ENCODE data around the gene DACT2.
"Not testable (repeated sequence)": the region's sequence is repeated elsewhere in the genome, so short reads cannot be mapped to it uniquely, and the experiment has no call there.

The DACT2 gene

DNA sequence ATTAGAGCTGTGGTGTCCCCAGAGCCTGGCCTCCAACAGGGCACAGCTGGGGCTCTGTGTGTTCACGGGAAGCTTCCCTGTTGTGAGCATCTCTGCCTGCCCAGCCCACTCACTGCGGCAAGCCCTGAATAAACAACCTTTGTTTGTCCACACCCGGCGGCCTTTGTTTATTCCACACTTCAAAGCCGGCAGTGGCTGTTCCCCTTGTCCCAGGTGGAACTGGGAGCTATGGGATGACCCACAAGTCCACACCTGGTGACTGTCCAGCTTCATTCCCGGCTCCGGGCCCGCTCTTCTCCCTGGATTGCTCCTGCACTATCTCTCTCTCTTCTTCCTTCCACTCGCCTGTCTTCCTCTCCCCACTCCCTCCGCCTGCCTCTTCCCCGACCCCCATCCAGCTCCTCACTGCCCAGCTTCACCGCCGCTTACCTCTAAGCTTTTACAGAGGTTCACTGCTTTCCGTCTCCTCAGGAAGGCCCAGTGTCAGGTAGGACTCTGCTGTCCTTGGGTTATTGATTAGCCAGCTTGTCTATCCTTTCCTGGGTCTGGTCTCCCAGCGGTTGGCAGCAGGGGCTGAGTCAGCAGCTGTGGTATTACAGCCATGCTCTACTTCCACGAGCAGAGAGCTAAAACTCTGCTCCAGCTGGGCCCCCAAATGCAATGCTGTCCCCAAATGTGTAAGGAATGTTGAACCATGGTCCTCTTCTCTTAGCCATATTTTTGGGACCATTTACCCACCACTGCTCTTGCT lies 17.8 kb downstream of the DACT2 start:
- no peak for DNase-seq

DNA sequence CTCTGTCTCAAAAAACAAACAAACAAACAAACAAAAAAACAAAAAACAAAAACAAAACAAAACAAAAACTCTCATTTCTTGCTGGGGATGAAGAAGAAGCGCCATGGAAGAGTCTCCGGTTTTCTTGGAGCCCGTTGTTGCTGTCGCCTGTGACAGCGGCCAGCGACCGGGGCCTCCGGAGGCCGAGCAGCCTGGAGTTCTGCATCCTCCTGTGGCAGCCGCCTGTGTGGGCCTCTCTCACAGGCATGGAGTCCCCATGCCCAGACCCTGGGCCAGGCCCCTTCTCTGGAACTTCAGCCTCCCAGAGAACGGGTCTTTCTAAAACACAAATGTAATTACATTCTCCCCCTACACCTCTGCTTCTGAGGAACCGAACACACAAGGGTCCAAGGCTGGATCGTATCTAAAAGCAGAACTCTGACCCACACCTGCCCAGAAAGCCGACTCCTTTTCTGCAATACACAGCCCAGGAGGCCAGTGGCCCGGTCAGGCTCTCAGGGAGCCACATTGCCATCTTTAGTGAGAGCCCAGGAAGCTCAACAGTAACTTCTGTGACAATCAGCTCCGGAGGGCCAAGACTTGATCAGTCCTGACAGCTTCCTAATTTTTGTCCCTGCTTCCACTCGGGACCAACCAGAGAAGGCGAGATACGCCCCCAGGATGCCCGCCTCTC lies 18.5 kb downstream of the DACT2 start:
- DNase-seq, result no peak

DNA sequence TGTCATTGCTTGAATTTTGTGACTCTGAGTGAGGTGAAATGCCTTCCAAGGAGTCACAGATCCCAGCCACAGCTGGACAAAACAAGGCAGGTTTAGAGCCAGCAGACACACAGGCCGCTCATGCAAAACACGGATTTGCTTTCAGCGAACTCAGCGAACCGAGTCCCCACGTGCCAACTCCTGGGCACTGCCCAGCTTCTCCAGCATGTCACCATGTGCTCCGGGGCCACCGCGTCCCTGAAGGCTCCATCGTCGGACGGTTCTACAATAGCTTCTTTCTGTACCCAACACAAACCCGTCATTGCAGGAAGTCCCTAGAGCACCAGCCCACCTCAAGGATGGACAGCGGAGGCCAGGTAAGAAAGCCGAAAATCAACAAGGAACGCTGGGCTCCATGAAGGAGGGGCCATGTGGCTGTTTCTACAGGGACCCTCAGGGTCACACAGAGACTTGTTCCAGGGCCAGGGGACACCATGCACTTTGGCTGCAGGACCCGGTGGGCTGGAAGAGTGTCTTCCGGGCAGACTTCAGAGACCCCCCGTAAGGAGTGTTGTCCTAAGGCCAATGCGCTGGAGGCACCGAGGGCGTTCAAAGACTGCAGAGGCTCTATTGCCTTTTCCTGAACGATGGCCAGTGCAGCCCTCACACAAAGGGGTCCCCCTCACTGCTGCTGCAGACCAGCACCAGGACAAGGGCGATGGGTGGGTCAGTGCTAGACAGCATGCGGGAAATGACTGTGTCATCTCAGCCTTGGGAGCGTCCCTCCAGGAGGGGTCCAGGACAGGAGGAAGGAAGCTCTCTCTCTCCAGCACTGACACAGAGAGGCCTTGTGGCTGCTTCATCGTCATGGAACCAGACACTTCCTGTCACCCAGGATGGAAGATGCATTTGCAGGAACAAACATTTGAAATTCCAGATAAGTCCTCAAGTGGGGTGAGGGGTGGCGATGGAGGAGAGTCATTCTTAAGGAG lies 19.8 kb downstream of the DACT2 start:
- no peak for DNase-seq

DNA sequence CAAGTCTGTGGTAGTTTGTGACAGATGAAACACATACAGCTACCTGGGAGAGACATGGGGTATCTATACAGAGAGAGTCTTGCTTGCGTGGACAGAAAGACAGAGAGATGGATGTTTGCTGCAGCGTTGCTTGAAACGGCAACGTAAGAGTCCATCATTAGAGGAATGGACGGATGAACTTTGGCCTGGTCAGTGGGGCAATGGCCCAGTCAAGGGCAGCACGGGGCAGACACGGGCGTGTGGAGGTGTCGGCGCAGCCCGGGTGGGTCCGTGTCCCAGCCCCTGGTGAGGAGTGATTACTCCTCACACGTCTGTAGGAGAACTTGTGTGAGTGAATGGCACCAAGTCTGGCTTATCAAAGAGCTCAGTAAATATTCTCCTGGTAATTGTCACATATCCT lies 21.9 kb downstream of the DACT2 start:
- DNase-seq, result no peak

DNA sequence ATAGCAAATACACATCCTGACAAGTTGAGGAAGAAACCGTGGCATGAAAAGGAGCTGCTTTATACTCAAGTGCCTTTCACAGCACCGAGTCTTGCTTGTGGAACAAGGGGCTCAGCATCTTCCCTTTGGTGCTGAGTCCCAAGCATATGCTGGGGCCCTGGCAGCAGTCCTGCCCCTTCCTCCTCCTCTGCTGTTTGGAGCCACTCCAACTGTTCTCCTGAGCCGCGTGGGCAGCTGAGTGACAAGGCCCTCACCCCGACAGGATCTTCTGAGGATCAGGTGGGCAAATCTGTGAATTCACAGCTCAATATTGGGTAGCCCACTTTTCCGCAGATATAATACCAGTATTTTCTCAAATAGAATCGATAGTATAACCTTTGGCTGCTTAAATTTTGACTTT lies 24.7 kb downstream of the DACT2 start:
- no peak for DNase-seq

DNA sequence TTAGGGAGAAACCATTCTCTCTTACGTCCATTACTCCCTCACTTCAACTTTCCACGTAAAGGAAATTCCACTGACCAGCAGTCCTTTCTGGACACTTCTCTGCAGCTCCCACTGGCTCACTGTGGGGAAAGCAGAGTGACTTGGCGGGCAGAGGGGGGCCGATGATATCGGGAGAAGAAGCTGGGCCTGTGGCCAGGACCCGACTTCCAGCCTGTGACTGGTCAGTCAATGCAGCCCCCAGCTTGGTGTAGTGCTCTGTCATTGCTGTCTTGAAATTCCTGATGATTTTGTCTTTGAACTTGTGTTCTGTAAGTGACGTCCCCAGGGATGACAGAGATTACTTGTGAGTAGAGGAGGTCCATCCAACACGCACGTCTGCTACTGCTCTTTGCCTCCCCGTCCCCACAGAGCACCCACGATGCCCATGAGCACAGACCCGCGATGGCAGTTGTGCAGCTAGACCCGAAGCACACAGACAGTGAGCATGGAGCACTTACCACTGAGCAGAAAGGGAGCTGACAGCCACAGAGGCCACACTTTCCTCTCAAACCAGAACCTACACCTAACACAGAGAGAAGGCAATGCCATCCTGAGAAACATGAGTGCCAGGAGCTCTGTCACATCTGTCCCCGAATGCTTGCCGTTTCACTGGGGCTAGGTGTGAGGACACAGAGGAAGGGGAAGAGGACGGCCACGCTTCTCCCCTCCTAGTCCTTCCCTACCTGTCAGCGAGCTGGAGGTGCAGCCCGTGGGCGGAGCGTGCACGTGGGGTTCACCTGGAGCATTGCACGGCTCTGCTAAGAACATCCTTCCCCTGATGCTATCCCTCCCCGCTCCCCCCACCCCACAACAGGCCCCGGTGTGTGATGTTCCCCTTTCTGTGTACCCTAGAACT lies 25.7 kb downstream of the DACT2 start:
- no peak for DNase-seq

DNA sequence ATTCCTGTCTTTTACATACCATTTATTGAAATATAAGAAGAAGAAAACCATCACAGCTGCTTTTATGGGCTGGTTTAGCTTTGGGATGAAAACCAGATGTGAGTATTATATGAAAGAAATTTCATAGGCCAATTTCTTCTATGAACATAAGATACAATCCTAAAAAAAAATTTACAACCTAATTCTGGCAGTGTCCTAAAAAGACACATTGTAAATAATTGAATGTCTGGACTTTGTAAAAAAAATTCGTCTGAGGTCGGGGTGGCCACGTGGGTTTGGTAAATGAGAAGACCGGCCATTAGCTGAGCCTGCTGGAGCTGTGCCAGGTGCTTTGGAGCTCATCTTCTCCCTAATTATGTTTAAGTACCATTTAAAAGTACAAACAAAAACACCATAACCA lies 26.8 kb downstream of the DACT2 start:
- no peak for DNase-seq

DNA sequence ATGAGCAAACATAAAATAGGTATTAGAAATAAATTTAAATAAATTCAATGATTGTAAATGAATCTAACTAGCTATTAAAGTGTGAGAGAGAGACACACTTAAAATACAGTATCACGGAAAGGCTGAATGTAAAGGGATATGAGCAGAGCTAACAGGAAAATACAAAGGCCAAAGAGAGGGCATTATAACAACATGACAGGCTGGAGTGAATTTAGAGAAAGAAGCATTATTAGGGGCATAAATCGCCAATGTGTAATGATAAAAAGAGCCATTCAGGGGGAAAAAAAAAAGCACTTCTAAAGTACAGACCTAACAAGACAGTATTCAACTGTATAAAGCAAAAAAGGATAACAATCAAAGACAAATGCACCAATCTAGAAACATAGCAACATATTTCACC lies 28.1 kb downstream of the DACT2 start:
- DNase-seq, result no peak

DNA sequence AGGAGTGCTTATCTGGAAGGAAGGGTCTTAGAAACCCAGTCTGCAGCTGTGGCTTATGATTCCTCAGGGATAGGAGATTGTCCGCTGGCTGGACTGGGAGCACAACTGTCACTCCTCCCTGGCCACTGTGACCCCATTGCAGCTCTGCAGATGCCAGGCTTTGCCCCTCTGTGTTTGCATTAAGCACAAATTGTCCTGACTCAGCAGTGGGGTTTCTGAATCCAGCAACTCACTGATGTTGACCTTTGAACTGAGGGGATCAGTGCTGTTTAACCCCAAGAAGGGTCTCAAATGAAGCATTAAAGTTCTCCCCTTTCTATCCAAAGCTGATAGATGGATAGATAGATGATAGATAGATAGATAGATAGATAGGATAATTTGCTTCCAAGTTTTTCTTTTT lies 29.5 kb downstream of the DACT2 start:
- DNase-seq, result no peak

DNA sequence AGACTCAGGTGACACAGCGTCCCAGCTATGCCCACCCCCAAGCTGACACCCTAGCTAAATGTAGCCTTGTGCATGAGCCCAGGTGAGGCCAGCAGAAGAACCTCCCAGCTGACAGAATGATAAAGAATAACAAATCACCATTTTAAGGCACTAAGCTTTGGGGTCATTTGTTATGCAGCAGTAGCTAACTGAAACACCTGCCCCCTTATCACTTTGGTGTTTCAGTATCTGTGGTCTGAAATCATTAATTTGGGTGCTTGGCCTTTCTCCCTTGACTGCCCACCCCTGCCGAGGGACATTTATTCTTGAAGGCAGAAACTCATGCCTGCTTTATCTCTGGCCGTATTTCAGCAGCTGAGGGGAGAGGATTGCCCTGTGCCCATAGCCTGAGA lies 30.0 kb downstream of the DACT2 start:
- DNase-seq, result no peak

DNA sequence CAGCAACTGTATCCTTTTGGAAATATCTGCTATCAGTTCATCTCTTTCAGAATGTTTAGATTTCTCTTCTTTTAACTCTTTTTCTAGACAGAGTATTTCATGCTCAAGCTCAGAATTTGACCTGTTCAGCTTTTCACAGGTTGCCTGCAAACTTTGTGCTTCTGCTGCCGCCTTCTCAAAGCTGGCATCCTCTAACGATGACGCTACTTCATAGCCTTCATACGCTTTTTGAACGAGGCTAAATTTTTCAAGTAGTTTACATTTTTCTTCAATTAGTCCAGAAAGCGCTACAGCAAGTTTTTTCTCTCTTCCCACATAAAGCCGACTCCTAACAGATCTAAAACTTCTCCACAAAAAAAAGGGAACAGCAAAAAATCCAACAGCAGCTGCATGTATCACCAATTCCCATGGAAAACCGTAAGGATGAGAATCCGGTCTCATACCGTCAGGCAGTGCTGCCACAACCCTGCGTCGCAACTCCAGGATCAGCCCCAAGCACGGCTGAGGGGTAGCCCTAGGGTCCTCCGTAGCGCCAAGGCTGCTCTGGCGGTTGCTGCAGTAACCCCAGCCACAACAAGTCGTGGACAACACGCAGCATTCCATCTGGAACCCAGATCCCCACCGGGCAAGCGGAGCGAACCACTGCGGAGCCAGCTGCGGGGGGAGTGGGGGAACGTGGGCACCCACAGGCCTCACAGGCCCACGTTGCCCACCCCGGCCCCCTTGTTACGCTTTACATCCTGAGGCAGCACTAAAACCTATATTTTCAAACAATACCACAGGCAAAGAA lies 30.6 kb downstream of the DACT2 start:
- no peak for DNase-seq

DNA sequence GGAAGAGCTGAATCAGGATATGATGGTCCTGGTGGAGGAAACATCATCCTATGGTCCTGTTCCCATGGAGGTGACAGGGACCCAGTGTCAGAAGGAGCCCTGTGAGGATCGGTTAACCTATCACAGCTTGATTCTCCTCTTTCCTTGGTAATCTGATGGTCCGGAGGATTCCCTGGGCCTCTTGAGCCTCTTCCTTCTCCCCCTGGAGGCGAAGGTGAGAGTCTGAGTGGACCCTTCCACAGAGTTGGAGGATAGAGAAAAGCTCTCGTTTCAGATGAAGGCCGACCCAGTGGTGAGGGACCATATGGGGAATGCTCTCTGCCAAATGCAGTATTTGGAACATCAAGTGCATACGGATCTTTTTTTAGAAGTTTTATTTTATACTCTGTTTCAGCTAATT lies 32.1 kb downstream of the DACT2 start:
- not testable (repeated sequence) for DNase-seq

DNA sequence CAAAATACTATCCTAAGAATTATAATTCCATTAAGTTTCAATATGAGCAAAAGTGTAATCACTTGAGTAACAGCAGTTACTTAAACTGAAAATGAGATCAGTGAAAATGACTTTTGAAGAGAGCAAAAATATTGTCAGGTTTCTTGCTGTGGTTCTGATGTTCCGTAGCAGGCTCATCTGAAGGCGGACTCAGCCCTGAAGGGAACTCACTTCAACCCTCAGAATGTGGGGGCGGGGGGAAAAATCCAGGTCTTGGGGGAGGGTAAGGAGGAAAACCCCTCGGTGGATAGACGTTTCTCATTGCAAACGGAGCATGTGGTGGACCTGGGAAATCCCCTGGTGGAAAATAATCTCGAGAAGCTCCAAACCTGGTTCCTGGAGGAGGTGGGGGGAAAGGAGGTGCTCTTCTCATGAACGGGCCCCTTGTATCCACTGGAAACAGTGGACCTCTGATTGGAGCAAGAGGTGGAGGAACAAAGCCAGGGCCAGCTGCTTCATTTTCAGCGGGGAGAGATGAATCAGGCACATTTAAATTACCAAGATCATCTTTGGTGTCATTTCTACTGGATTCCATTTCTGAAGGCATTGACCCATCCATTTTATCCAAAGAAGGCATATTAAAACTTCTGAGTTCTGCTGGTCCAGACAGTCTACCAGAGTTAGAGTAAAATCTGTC lies 32.7 kb downstream of the DACT2 start:
- DNase-seq, result peak; percentile 43 to 58

DNA sequence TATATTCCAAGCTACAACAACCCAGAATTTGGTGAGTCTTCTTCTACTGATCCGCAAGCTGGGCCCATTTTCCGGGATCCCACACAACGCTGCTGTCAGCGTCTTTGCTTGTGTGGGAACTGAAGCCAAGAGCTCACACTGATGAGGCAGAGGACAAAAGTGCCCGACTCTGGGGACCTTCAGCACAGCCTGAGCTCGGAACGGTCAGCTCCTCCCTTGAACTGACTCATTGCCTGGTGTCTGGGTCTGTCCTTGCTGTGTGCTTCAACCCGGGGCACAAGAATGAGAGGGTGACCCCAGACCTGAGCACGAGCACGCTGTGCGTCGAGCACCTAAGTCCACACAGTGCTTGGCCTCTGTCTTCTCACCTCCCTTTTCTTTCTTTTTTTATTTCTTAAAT lies 33.5 kb downstream of the DACT2 start:
- no peak for DNase-seq

DNA sequence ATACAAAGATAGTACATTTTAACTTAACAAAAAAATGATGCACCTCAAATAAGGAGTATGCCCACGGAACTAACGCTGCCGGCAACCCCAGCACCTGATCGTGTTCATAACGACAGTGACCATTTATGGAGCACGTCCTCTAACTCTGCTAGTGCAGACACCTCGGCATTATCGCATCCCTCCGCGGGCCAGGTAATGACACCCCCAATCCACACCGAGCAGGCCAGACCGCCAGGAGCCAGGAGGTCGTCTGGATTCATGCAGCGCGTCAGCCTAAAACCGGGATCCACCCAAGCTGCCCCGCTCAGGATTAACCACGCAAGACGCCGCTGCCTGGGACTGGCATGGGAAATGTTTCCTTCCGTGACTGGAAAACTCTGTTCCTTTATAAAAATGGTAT lies 34.1 kb downstream of the DACT2 start:
- DNase-seq, result no peak

DNA sequence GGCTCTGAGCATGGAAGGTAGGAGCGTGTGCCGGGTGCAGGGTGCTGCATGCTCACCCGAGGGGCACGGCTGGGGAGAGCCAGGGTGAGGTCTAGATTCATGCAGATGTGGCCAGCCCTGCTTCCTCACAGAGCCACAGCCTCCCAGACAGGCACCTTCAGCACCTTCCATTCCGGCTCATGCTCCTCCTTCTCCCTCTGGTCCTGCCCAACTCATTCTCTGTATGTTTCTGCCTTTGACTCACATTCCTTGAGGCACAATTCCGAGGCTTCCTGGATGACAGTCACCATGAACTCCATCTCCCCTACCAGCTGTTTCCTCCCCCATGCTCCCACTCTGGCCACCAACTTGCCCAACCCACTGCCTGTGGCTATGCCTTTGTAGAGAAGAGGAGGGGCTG lies 35.4 kb downstream of the DACT2 start:
- no peak for DNase-seq

DNA sequence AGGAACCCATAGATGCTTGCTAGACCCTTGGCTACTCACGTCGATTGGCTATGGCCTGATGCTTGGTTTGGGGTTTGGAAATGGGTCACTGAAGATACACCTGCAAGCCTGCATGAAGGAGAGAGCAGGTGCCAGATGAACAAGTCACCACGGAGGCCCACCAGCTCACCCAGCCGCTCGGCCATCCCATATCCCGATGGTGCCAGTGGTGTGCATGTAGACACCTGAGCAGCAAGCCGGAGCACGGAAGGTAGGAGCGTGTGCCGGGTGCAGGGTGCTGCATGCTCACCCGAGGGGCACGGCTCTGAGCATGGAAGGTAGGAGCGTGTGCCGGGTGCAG lies 35.9 kb downstream of the DACT2 start:
- DNase-seq, result no peak

DNA sequence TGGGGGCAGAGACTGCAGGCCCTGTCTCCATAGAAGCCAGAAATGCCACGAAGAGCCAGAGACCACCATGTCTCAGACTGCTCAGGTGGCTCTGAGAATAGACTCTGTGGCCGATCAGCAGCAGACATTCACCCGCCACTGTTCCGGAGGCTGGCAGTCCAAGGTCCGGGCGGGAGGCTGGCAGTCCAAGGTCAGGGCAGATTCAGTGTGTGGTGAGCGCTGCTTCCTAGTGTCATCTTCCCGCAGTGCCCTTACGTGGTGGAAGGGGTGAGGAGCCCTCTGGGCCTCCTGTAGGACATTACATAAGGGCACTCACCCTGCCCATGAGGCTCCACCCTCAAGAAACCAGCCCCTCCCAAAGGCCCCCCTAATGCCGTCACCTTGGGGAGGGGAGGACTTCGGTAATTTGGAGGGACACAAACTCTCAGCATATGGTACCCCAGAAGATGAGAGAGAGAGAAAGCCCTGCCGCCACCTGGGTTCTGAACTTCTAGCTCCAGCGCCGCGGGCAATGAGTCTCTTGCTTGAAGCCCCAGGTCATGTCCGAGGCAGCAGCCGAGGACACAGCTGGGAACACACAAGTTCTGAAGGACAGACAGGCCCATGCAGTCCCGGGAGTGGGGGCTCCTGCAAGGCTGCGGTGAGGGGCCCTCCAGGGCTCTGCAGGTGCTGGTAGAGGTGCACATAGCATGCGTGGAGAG lies 36.4 kb downstream of the DACT2 start:
- no peak for DNase-seq

DNA sequence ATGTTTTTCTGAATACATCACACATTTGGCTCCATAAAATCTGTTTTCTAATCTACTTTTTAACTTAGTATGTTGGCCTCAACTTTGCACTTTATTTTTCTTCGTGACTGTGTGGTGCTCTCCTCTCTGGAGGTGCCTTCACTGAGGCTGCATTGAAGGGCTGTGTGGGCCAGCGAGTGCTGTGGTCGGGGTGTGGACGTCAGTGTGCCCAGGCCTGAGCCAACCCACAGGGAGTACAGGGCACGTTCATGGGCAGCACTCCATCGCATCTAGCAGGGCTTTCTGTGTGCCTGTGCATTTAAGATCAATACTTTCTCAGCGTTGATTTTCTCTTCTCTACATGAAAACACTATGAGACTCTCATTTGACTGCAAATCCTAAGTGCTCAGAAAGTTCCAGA lies 37.8 kb downstream of the DACT2 start:
- no peak for DNase-seq

DNA sequence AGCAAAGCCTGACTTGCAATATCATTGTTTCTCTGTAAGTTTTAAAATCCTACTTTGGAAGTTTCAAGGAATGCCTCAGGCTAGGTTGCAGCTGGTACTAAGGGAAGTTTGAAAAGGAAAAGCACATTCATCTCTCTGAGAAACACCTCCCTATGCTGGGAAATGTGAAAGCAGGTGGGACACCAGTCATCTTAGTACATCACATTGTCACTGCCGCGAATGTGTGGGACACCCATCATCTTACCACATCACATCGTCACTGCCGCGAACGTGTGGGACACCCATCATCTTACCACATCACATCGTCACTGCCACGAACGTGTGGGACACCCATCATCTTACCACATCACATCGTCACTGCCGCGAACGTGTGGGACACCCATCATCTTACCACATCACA lies 38.3 kb downstream of the DACT2 start:
- not testable (repeated sequence) for DNase-seq

DNA sequence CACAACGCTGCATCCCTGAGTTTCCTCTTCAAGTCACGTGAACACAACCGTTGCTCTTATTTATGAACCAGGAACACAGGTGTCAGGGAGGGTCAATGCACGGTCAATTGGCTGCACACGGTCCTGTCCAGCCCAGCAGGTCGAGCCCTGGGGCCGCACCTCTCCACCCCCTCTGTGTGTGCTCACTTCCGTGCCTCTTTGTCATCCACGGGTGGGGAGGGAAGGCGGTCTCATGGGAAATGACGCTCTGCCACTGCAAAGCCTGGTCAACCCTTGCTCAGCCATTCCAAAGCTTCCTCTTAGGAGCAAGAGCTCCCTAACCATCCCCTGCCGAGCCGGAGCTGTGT lies 38.7 kb downstream of the DACT2 start:
- no peak for DNase-seq
